Stromal cell of bone marrow (primary cell): ENCODE results near the gene HCRTR2.
"Not testable (repeated sequence)": the region's sequence is repeated elsewhere in the genome, so short reads cannot be mapped to it uniquely, and the experiment has no call there.

Source experiments
- DNase-seq: peaks from one replicate; pipeline ENCODE4 v3.0.0-alpha.2; 2012; ENCODE audit warnings: low read depth

HCRTR2 gene

GRCh38 chr6:55174211-55175026, at the start of gene HCRTR2:
Gene HCRTR2, plus strand, starts transcription at chr6:55174515. Its CDS starts 73 bp downstream, at chr6:55174588.
- no peak for DNase-seq

- no peak for DNase-seq
Measured at GRCh38 chr6:55130806-55131324, 43.5 kb upstream of the HCRTR2 start.

- no peak for DNase-seq
Measured at GRCh38 chr6:55131616-55132015, 42.7 kb upstream of the HCRTR2 start.

GRCh38 chr6:55136916-55137315, 37.4 kb upstream of the HCRTR2 start:
- DNase-seq, result no peak

GRCh38 chr6:55137929-55138693, 36.2 kb upstream of the HCRTR2 start:
- no peak for DNase-seq

GRCh38 chr6:55141611-55142010, 32.7 kb upstream of the HCRTR2 start:
- DNase-seq, result no peak

- DNase-seq, result no peak
Measured at GRCh38 chr6:55142610-55143009, 31.7 kb upstream of the HCRTR2 start.

- DNase-seq, result no peak
Measured at GRCh38 chr6:55153284-55153683, 21.0 kb upstream of the HCRTR2 start.

GRCh38 chr6:55158784-55159183, 15.5 kb upstream of the HCRTR2 start:
- not testable (repeated sequence) for DNase-seq

- DNase-seq, result no peak
Measured at GRCh38 chr6:55167860-55168259, 6.5 kb upstream of the HCRTR2 start.

- DNase-seq, result no peak
Measured at GRCh38 chr6:55175078-55176049, 1.0 kb downstream of the HCRTR2 start.

GRCh38 chr6:55176958-55177357, 2.6 kb downstream of the HCRTR2 start:
- peak; percentile 3 for DNase-seq

GRCh38 chr6:55180258-55180657, 5.9 kb downstream of the HCRTR2 start:
- no peak for DNase-seq

- no peak for DNase-seq
Measured at GRCh38 chr6:55182016-55182650, 7.8 kb downstream of the HCRTR2 start.

- no peak for DNase-seq
Measured at GRCh38 chr6:55184782-55185530, 10.6 kb downstream of the HCRTR2 start.

- DNase-seq, result no peak
Measured at GRCh38 chr6:55198715-55199114, 24.4 kb downstream of the HCRTR2 start.

GRCh38 chr6:55199239-55199638, 24.9 kb downstream of the HCRTR2 start:
- no peak for DNase-seq

GRCh38 chr6:55208478-55209458, 34.5 kb downstream of the HCRTR2 start:
- DNase-seq, result no peak

- no peak for DNase-seq
Measured at GRCh38 chr6:55210952-55211351, 36.6 kb downstream of the HCRTR2 start.
